ENCODE results near the gene VAMP8. TPM values are rescaled to one million over a fixed set of nuclear protein-coding genes. Genes with fewer than 3 reads are reported as not detected.
A peak's percentile ranks its signal among the peaks of the same experiment; 100 is the strongest.

The VAMP8 gene
- total RNA-seq, 6 donors from 2014 or later = 62.8 to 289 (median 154) TPM

DNA sequence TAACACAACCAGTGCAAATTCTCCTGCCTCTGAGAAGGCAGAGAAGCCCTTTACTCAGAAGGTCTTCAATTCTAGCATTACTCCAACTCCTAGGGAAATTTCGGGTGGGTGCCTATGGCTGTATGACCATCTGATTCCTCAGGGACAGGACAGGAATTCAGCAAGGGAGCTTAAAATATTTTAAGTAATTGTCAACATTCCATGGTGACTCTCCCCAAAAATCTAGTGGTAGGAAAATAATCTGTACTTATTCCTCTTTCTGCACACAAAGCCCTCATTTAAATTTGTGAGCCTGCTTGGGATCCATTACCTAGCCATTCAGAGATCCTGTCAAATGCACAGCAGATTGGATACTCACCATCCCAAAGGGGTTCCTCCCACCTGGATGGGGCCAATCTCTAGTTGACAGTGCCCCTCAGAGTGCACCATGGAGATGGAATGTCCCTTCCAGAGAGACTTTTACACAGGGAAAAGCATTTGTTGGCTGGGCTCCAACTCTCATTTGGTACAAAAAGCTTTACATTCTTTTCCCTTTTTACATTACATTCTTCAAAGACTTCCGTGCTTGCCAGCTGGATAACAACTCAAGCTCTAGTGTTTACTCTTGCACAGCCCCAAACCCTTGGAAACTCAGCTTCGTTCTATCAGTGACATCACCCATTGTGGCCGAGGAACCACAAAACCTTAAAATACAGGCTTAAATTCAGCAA is 28.2 kb downstream of the VAMP8 start:
- 51 to 57% methylated on average over 4 of the region's 4 CpGs for WGBS, 2 donors
- Histone ChIP-seq H3K4me1 (peaks cover 46 to 88% (median 69%) of the 10 kb centered on the region in 4 donors), H3K36me3 (peaks cover 4 to 26% (median 14%) of the 10 kb centered on the region in 4 donors), H3K27ac (peak overlapping the region; percentile 87 to 92 (median 92)), H3K9me3 (no peaks in the 10 kb centered on the region), H3K4me3 (peak overlapping the region in 1 of 4 donors; percentile 4), H3K27me3 (no peaks in the 10 kb centered on the region)
- TF ChIP-seq, protein P1, sequence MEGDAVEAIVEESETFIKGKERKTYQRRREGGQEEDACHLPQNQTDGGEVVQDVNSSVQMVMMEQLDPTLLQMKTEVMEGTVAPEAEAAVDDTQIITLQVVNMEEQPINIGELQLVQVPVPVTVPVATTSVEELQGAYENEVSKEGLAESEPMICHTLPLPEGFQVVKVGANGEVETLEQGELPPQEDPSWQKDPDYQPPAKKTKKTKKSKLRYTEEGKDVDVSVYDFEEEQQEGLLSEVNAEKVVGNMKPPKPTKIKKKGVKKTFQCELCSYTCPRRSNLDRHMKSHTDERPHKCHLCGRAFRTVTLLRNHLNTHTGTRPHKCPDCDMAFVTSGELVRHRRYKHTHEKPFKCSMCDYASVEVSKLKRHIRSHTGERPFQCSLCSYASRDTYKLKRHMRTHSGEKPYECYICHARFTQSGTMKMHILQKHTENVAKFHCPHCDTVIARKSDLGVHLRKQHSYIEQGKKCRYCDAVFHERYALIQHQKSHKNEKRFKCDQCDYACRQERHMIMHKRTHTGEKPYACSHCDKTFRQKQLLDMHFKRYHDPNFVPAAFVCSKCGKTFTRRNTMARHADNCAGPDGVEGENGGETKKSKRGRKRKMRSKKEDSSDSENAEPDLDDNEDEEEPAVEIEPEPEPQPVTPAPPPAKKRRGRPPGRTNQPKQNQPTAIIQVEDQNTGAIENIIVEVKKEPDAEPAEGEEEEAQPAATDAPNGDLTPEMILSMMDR (IDR thresholded peaks at IDR 0.05) = no peak
- TF ChIP-seq POLR2A (IDR thresholded peaks at IDR 0.05) (no peak), EP300 (IDR thresholded peaks at IDR 0.05) (peak in 1 of 4 donors; percentile 9), POLR2AphosphoS5 (IDR thresholded peaks at IDR 0.05) (peak in 1 of 2 donors; percentile 40)
- no peak for ATAC-seq (ENCODE audit: low FRiP score in 2 of 2)
- no peak for DNase-seq

GRCh38 chr2:85606116-85606455 is 28.7 kb downstream of the VAMP8 start:
- 40 to 70% methylated on average over 7 of the region's 7 CpGs for WGBS, 2 donors
- H3K4me3 ChIP-seq = peak overlapping the region in 1 of 4 donors; percentile 4

DNA sequence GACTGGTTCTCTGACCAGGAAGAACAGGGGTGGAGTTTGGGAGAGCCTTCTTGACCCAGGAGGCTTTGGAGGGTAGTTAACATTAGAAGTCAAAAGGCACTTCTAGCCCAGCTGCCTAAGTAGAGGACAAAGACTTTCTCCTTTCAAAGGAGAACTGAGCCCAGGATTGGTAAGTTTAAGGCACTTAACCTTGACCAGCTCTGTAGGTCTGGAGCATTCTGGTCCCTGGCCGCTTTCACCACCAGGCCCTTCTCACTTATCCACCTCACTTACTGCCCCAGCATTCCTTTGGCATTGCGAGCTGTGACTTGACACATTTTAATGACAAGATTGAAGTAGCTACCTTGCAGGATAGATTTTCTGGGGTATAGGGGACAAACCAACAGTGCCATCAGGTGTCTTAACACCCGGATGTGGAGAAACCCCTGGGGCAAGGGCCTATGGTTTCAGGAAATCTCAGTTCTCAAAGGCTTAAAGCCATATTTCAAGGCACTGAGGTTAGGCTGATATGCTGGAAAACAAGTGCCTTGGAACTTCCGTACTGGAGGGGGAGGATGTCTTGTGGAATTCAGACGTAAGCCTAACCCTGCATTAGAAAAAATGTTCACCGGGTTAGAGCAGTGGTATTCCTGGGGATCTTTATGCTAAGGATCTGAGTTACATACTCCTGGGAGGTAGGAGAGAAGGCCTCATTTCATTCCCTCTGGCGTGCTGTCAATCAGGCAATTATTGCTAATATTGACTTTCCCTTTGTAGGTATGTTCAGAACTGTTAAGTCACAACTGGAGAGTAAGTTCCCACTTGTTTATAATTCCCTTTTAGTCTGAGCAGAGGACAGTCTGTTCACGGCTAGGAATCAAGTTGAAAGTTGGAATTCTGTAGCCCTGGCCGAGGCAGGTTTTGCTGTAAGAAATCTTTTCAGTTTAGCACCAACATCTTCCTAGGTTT is 30.2 kb downstream of the VAMP8 start:
- H3K27ac ChIP-seq = peak overlapping the region; percentile 87 to 92 (median 92)
- 61 to 70% methylated on average over 9 of the region's 9 CpGs for WGBS, 2 donors
- H3K4me1 ChIP-seq = peaks cover 48 to 85% (median 66%) of the 10 kb centered on the region in 4 donors

More at GRCh38 chr2:85606116-85606455, 28.7 kb downstream of the VAMP8 start:
- DNase-seq (no peak), ATAC-seq (ENCODE audit: low FRiP score in 2 of 2) (no peak)
- peaks cover 4 to 24% (median 14%) of the 10 kb centered on the region in 4 donors for H3K36me3 ChIP-seq
- peaks cover 50 to 88% (median 67%) of the 10 kb centered on the region in 4 donors for H3K4me1 ChIP-seq
- peak overlapping the region; percentile 87 to 92 (median 92) for H3K27ac ChIP-seq
- no peaks in the 10 kb centered on the region for H3K27me3 ChIP-seq
- no peak for TF ChIP-seq POLR2A (IDR thresholded peaks at IDR 0.05)
- TF ChIP-seq POLR2AphosphoS5 (IDR thresholded peaks at IDR 0.05) = peak in 1 of 2 donors; percentile 1
- no peak for TF ChIP-seq EP300 (IDR thresholded peaks at IDR 0.05)
- TF ChIP-seq, protein P1 (IDR thresholded peaks at IDR 0.05) = no peak
- no peaks in the 10 kb centered on the region for H3K9me3 ChIP-seq

GRCh38 chr2:85611217-85611704 is 33.9 kb downstream of the VAMP8 start:
- WGBS, 2 donors = 6 to 9% methylated on average over 20 to 24 of the region's 24 CpGs
- Histone ChIP-seq H3K9me3 (no peaks in the 10 kb centered on the region), H3K27ac (peak overlapping the region; percentile 85 to 92 (median 90)), H3K4me1 (peaks cover 26 to 66% (median 47%) of the 10 kb centered on the region in 4 donors), H3K4me3 (peak overlapping the region; percentile 56 to 91 (median 85)), H3K27me3 (no peaks in the 10 kb centered on the region), H3K36me3 (peaks cover 4 to 24% (median 14%) of the 10 kb centered on the region in 4 donors)
- no peak for ATAC-seq (ENCODE audit: low FRiP score in 2 of 2)
- no peak for DNase-seq
- TF ChIP-seq POLR2A (IDR thresholded peaks at IDR 0.05) (no peak), EP300 (IDR thresholded peaks at IDR 0.05) (no peak), POLR2AphosphoS5 (IDR thresholded peaks at IDR 0.05) (no peak)
- TF ChIP-seq, protein P1 (IDR thresholded peaks at IDR 0.05) = no peak

More for the DNA sequence above, 30.2 kb downstream of the VAMP8 start:
- H3K27me3 ChIP-seq = no peaks in the 10 kb centered on the region
- no peaks in the 10 kb centered on the region for H3K9me3 ChIP-seq
- H3K36me3 ChIP-seq = peaks cover 4 to 24% (median 14%) of the 10 kb centered on the region in 4 donors
- TF ChIP-seq, protein P1 (IDR thresholded peaks at IDR 0.05) = no peak
- TF ChIP-seq POLR2A (IDR thresholded peaks at IDR 0.05) = no peak
- TF ChIP-seq EP300 (IDR thresholded peaks at IDR 0.05) = no peak
- TF ChIP-seq POLR2AphosphoS5 (IDR thresholded peaks at IDR 0.05) = no peak
- peak in 1 of 2 donors; percentile 71 for ATAC-seq (ENCODE audit: low FRiP score in 2 of 2)
- DNase-seq = peak in 1 of 2 donors; percentile 85
- no peak overlapping the region for H3K4me3 ChIP-seq
